HK-2 (cell line): Measurements from ENCODE around the gene GPR4.

Experiments
- DNase-seq: peaks from one replicate; pipeline ENCODE4 v3.0.0-alpha.2; 2018; ENCODE audit not compliant: unreplicated experiment

Gene GPR4

DNA sequence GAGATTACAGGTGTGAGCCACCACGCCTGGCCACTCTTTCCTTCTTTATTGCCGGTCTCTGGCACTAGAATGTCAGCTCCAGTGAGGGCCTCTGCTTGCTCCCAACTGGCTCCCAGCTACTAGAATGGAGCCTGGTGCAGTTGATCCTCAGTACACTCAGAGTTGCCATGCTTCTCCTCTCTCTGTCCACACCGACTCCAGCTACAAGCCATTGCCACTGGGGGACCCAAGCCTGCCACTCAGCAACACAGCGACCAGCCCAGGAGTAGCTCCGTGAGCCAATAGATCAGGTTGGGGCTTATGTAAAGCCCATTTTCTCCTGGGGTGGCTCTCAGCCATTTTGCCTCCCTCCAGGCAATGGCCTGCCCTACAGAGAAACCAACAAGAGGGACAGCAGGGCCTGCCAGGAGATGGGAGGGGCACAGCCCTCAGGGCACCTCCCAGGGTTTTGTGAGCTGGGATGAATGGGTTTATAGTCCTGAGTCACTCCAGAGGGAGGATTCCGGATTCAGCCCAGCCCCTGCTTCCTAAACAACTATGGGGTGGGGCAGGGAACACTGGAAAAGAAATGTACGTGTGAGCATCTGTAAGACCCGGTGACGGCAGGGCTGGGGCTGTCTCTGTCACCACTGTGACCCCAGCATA lies 53.9 kb downstream of the GPR4 start:
- DNase-seq = no peak

DNA sequence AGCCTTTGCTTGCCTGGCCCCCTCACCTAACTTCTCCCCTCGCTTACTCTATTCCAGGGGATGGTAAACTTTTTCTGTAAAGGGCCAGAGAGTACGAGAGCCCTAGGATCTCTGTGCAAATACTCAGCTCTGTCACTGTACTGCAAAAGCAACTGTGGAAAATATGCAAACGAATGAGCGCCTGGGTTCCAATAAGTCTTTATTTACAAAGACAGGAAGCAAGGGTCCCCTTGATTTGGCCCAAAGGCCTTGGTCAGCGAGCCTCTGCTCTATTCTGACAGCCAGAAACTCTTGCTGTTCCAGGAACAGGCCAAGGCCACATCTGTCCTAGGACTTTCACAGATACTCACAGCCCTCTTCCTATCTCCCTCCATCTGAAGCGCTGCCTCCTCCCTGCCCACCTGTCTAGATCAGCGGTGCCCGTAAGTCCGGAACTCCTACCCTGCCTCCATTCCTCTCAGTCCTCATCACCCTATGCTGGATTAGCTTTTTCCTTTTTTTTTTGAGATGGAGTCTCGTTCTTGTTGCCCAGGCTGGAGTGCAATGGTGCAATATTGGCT lies 54.7 kb downstream of the GPR4 start:
- no peak for DNase-seq

DNA sequence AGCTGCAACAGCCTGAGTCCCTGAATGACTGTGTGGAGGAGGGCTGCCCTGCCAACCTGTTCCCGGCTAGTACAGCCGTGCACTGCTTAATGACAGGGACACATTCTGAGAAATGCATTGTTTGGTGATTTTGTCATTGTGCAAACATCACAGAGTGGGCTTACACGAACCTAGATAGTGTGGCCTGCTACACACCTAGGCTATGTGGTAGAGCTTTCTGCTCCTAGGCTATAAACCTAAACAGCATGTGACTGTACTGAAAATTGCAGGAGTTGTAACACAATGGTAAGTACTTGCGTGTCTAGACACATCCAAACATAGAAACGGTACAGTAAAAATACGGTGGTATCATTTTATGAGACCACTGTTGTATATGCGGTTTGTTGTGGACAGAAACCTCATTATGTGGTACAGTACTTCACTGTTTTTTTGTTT lies 59.8 kb downstream of the GPR4 start:
- no peak for DNase-seq
